IPS-NIHi7 (cell line): ENCODE data around the gene SERPINB10.

Source experiments
- DNase-seq: peaks from one replicate; pipeline ENCODE4 v3.0.0; 2012; ENCODE audit warnings: mixed read lengths; ENCODE audit errors: extremely low spot score

The SERPINB10 gene, protein sequence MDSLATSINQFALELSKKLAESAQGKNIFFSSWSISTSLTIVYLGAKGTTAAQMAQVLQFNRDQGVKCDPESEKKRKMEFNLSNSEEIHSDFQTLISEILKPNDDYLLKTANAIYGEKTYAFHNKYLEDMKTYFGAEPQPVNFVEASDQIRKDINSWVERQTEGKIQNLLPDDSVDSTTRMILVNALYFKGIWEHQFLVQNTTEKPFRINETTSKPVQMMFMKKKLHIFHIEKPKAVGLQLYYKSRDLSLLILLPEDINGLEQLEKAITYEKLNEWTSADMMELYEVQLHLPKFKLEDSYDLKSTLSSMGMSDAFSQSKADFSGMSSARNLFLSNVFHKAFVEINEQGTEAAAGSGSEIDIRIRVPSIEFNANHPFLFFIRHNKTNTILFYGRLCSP

GRCh38 chr18:63907664-63908063 lies at the start of gene SERPINB10:
TSS of gene SERPINB10 (plus strand) at chr18:63907958. CDS start at chr18:63915511, 7,553 bp downstream.
- DNase-seq: no peak

DNA sequence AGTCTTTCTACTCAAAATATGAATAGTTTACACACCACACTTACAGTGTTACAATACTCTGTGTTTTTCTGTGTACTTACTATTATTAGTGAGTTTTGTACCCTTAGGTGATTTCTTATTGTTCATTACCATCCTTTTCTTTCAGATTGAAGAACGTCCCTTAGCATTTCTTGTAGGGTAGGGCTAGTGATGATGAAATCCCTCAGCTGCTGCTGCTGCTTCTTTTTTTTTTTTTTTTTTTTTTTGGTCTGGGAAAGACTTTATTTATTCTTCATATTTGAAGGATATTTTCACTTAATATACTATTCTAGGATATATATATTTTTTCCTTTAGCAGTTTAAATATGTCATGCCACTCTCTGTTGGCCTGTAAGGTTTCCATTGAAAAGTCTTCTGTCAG lies 49.3 kb upstream of the SERPINB10 start:
- no peak for DNase-seq

DNA sequence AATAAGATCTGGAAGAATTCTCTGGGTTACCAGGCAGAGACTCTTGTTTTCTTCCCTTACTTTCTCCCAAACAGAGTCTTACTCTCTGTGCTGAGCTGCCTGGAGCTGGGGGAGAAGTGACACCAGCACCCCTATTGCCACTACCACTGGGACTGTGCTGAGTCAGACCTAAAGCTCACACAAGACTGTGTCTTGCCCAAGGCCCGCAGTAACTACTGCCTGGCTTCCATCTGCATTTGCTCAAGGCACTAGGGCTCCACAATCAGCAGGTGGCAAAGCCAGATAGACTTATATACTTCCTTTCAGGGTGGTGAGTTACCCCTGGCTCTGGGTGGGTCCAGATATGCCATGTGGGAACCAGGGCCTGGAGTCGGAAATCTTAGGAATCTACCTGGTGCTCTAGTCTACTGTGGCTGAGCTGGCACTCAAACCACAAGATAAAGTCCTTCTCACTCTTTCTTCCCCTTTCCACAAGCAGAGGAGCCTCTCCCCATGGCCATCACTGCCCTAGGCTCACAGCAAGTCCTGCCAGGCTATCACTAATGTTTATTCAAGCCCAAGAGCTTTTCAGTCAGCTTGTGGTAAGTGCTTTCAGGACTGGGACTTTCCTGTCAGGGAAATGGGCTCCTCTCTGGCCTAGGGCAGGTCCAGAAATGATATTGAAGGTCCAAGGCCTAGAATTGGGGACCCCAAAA lies 47.8 kb upstream of the SERPINB10 start:
- no peak for DNase-seq

GRCh38 chr18:63860531-63860930 lies 47.2 kb upstream of the SERPINB10 start:
- DNase-seq: no peak

DNA sequence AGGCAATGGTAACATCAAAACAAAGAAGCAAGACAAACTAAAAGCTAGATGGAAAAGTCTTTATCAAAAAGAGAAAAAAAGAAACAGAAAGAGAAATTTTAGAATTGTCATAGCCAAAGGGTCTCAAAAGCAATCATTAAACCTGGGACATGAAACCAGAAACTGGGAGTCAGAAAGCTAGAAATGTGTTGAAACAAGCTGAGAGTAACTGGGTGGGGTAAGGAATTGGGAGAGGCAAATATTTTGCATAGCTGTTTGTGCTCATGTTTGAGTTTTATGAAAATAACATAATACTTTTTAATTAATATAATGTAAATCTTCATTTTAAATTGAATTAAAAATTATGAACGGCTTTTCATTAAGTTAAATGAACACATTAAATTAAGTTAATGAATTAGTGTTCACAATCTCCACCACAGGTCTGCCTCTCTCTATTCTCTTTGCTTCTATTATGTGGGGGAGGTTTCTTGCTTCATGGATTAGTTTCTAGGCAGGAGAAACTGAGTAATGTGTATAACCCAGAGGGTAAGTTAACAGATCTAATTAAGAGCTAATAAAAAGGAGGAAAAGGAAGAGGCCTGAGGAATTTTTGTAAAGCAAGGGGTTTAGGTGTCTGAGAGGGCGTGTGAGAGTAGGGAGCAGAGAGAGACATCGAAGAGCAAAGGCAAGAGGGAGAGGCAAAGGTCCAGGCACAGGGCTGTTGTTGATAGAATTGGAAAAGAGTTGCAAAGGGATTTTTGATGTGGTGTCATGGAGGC lies 40.2 kb upstream of the SERPINB10 start:
- no peak for DNase-seq

GRCh38 chr18:63868546-63868945 lies 39.2 kb upstream of the SERPINB10 start:
- DNase-seq: no peak

DNA sequence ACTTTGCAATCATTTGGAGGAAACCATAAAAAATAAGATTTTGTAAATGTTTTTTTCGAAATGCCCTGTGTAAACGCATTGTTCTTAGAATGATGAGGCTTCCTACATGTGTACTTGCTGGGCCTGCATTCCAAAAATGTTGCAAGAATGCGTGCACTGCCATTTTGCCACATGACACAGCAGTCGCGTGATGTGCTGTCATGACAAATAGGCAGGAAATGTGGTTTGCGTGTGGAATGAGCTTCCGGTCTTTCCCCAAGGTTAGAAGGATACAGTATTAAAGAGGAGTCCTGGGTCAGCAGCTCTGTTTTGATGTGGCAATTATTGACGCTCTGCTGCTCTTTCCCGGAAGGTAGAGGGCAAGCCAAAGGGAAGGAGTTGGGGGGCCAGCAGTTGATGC lies 38.4 kb upstream of the SERPINB10 start:
- no peak for DNase-seq

DNA sequence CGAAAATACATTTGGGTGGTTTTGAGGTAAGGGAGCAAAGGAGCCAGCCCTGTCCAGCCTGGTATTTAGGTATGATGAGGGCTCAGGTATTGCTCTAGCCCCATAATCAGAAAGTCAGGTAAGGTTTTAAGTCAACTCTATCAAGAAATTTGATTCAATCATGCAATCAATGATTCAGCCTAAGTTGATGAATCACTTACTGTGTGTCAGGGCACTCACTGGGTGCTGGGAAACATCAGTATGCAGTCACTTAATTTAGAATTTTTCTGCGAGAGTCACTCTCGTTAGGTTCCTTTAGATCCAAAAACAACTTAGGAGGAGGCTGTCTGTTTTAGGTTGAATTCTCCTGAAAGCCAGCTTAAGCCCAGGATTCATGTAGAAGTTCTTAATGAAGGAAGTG lies 37.9 kb upstream of the SERPINB10 start:
- no peak for DNase-seq

- DNase-seq: no peak
Observed at GRCh38 chr18:63871836-63872235, 35.9 kb upstream of the SERPINB10 start.

DNA sequence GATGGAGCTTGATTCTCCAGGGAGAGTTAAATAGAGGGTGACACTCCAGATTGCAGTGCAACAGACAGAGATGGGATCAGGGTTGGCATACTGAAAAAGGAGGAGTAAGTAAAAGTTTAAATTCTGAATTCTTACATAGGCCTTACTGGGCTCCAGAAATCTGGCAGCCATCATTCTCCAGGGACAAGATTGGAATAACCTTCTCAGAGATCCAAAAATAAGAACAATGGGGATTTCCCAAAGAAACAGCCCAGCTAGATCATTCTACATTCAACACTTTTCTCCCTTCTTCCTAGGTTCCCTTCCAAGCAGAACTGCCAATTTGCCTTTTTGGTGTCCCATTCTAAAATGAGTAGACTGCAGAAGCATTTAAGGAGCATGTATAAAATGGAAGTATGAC lies 35.2 kb upstream of the SERPINB10 start:
- DNase-seq: no peak

DNA sequence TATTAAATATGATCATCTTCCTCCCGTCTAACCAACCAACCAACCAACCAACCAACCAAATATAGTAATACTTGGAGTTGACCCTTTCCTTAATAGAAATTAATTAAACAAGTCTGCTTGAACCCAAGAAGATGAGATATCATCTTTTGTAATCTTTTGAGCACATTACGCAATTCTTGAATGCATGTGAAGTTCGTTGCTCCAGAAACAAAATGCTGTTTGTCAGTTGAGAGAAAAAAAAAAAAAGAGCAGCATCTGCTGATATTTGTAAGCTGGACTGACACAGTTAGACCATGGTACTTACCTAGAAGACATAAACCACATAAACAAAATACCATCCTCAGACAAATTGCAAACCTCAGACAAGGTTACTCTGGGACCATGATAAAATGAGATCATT lies 29.4 kb upstream of the SERPINB10 start:
- DNase-seq: no peak

DNA sequence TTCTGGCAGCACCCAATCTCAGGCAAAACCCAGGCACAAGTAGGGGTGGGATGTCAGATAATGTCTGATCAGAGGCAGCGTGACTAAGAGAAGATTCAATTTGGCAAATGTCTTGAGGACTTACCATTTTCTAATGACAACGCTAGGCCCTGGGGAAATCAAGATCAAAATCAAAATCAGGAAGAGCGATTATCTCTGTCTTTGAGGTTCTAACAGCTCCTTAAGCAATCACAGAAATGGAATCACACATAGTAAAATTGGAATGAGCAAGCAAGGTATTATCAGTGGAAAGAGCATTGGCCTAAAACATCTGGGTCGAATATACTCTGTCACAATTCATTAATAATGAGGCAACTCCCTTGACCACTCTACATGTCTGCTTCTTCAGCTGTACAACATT lies 28.8 kb upstream of the SERPINB10 start:
- no peak for DNase-seq

GRCh38 chr18:63879709-63880108 lies 28.0 kb upstream of the SERPINB10 start:
- no peak for DNase-seq

DNA sequence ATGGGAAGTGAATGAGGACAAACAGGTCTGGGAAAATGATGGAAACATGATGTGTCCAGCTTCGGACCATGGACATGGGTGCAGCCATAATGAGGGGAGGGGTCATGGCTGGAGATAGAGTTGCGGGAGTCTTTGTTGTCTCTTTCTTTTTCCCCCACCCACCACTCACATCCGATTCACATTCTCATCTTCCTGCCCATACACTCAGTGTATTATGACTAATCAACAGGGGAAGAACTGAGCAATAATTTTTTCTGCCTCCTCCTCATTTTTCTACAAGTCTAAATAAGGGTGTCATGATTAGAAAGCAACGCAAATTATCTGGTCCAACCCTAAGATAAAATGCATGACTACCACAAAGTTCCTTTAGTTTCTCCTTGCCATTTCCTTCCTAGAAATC lies 25.9 kb upstream of the SERPINB10 start:
- DNase-seq: no peak

DNA sequence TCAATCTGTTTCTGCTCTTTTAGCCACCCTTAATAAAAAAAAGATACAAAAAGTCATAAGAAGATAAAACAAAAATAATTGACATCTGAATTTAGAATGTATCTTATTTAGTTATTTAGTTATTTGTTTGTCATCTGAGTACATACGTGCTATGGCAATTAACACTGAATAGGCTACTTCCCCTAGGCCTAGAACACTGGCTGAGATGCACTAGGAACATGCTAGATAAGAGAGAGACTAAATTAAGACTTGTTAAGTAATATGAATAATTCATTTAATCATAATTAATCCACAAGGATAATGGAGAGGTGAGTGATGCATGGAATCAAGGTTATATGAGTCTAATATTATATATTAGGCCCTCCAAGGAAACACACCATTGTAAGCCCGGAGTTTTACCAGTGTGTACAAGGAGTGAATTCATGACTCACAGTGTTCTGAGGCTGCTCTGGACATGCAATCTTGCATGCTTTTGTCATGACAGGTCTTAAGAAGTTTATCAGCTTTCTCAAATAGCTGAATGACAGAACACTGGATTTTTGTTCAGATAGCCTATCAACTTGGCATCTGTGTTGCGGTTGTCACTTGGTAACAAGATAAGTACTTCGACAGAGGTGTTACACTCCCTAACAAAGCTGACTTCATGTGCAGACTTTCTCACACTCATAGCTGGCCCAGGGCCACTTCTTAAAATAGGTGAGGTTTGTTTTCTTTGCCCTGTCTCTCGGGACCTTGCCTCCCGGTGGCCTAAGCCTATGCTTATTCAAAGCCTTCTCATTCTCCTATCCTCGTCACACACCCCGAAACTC lies 25.2 kb upstream of the SERPINB10 start:
- DNase-seq: no peak

GRCh38 chr18:63883617-63884016 lies 24.1 kb upstream of the SERPINB10 start:
- DNase-seq: no peak

DNA sequence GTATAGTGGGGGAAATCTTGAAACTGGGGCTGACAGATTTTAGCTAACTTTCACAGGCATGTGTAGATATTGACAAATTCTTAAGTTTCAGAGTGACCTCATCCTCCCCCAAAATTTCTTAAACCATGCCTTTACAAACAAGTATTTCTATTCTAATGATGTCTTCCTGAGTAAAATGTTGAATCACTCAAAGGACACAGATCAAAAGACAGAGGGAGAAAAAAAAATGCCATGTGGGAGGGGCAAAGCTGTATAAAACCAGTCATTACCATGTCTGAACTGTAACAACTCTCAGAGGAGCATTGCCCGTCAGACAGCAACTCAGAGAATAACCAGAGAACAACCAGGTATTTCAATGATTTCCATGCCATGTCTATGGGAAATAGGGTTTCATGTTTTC lies 20.3 kb upstream of the SERPINB10 start, which contains the start of gene SERPINB2:
SERPINB2 (plus strand) TSS at position 282 of the 400 bp plus-strand sequence. CDS start 3,740 bp downstream, outside the sequence.
- no peak for DNase-seq

DNA sequence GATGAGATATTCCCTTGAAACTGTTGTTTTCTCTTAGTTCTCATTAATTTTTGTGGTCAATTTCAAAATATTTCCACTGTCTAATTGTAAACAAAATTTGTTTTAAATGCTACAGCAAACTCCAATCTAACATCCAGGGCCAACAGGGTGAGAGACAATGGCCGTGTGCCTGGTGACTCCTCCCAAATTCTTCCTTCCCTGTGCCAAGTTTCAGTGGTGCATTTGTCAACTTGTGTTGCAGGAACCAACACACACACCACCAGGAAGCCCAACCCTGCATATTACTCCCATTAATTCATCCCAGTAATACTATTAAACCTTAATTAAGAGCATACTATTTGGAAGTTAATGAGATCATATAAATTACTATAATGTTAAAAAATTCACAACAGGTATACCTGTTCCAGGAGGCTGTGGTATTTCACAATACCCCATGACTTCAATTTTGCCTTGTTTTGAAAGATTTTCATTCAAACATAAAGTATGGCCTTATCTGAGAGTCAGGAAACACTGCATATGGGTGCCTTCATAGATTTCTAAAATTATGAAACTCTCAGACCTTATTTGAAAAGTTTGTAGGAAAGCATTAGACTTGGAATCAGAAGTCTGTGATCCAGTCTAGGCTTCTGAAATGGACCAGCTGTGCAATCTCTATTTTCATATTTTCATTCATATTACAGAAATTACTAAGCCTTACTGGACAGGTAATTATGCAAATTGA lies 19.1 kb upstream of the SERPINB10 start:
- no peak for DNase-seq

DNA sequence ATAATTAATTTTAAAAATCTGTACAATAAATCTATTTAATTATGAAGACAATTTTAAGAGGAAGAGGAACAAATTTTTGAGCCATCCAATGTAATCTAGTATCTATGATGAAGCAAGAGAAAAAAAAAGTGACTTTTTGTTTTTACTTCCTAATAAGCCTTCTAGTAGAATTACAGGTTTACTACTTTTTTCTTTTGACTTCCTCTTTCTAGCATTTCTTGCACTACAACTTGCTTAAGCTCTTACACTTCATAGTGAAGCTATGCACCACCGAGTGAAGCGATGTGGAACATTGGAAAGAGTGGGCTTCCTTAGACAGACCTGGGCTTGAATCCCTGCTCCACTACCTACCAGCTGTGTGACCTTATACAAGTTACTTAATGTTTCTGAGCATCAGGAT lies 18.1 kb upstream of the SERPINB10 start:
- DNase-seq: no peak

DNA sequence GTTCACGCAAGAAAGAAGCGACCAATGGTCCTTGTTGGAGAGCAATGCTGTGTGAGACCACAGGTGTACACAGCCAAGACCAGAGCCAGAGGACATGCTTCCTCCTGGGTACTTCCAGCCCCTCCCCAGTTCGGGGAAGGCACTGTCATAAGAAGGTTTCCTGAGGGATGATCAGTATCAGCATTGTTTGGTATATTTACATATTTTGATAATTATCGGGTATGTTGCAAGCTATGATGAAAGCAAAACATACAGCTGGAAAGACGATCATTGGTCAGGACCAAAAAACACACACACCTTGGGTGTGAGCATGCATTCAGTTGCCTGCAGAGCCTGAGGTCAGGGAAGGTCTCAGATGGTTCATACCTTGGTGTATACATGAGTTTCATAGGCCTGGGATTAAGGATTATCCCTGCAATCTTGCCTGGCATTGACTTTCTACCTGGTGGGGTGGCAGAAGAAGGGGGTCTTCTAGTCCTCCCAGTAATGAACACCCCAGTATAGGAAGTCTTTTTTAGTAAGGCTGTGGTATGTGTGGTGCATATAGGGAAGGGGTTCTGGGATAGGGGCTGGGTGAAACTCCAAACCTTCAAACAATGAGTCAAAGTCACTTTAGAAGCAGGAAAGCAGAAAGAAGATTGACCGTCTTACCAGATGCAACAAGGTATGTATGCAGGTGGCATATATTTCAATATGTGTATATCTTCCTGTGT lies 17.4 kb upstream of the SERPINB10 start:
- DNase-seq: no peak
